HL-60/S4 treated with retinoic acid at 250 ng/mL for 4 days and 3 days (cell line): ENCODE data around the gene OR2J3.
"Not testable (repeated sequence)": the region's sequence is repeated elsewhere in the genome, so short reads cannot be mapped to it uniquely, and the experiment has no call there.

Experiments
- in situ Hi-C: fragments of 300-500 bp; cut with MboI; formaldehyde crosslinking; loops from 2 replicates; pipeline ENCODE4 v1.7.0; 2022; ENCODE audit warnings: low sequenced_read_pairs

The OR2J3 gene

DNA sequence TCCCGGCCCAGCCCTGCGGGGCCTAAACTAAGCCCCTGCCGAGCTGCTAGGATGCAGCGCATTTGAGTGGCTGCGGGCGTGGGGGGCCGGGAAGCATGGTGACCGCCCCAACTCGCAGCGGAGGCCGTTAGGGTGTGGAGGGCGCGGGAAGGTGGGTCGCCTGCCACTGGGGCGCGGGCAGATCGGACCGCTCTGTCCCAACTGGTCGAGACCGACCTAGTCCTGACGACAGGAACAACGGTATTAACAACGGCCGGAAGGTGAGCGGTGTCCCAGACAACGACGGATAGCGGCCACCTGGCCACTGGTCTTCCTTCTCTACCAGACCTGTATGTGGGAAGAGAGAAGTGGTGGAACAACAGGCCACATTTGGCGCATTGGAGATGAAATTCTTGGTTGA, 52.1 kb downstream of the OR2J3 start:
- in situ Hi-C loops = not testable (repeated sequence)
